ENCODE data around the gene PRAMEF1.
"Not testable (repeated sequence)": the region's sequence is repeated elsewhere in the genome, so short reads cannot be mapped to it uniquely, and the experiment has no call there.

The PRAMEF1 gene

GRCh38 chr1:12791097-12791496 lies at the start of gene PRAMEF1:
TSS of gene PRAMEF1 (plus strand) at chr1:12791397. CDS start at chr1:12793228, 1,831 bp downstream.
- DNase-seq, result not testable (repeated sequence)

GRCh38 chr1:12741946-12742345 lies 49.3 kb upstream of the PRAMEF1 start:
- no peak for DNase-seq

- DNase-seq, result no peak
These were observed 45.8 kb upstream of the PRAMEF1 start for GRCh38 chr1:12745126-12745991.

GRCh38 chr1:12745992-12746323 lies 45.2 kb upstream of the PRAMEF1 start, which contains the start of gene CFAP107:
TSS of gene CFAP107 (plus strand) at chr1:12746200. CDS start at chr1:12746431, 231 bp downstream.
- no peak for DNase-seq

- DNase-seq, result no peak
These were observed 42.3 kb upstream of the PRAMEF1 start for GRCh38 chr1:12748778-12749355.

GRCh38 chr1:12754738-12755137 lies 36.5 kb upstream of the PRAMEF1 start:
- no peak for DNase-seq

- no peak for DNase-seq
These were observed 34.9 kb upstream of the PRAMEF1 start for GRCh38 chr1:12756273-12756672.

GRCh38 chr1:12756768-12757413 lies 34.3 kb upstream of the PRAMEF1 start:
- no peak for DNase-seq

- DNase-seq, result no peak
These were observed 33.4 kb upstream of the PRAMEF1 start for GRCh38 chr1:12757836-12758235.

GRCh38 chr1:12760256-12760795 lies 30.9 kb upstream of the PRAMEF1 start:
- peak; percentile 37 for DNase-seq

GRCh38 chr1:12761781-12762180 lies 29.4 kb upstream of the PRAMEF1 start:
- DNase-seq, result no peak

- DNase-seq, result no peak
These were observed 28.4 kb upstream of the PRAMEF1 start for GRCh38 chr1:12762766-12763165.

- no peak for DNase-seq
These were observed 27.7 kb upstream of the PRAMEF1 start for GRCh38 chr1:12763479-12763878.

- no peak for DNase-seq
These were observed 27.2 kb upstream of the PRAMEF1 start for GRCh38 chr1:12764016-12764415.

- DNase-seq, result no peak
These were observed 22.2 kb upstream of the PRAMEF1 start for GRCh38 chr1:12769031-12769430.

- no peak for DNase-seq
These were observed 21.2 kb upstream of the PRAMEF1 start for GRCh38 chr1:12769976-12770505.

- DNase-seq, result no peak
These were observed 20.6 kb upstream of the PRAMEF1 start for GRCh38 chr1:12770620-12771019.

GRCh38 chr1:12771186-12771585 lies 20.0 kb upstream of the PRAMEF1 start:
- DNase-seq, result no peak

- no peak for DNase-seq
These were observed 18.7 kb upstream of the PRAMEF1 start for GRCh38 chr1:12772520-12772919.

- no peak for DNase-seq
These were observed 17.8 kb upstream of the PRAMEF1 start, which contains the start of gene PRAMEF12 for GRCh38 chr1:12773438-12773837. TSS of gene PRAMEF12 (plus strand) at chr1:12773738. CDS start at chr1:12774868, 1,130 bp downstream.

GRCh38 chr1:12774801-12775345 lies 16.3 kb upstream of the PRAMEF1 start:
- DNase-seq, result no peak

- no peak for DNase-seq
These were observed 15.8 kb upstream of the PRAMEF1 start for GRCh38 chr1:12775443-12775842.
